Testis (tissue), 2 donors: ENCODE measurements around the gene DUSP8.

Experiments used
- POLR2A ChIP-seq: fragments of 450-650 bp; IDR thresholded peaks from one replicate; pipeline ENCODE4 v1.6.1; 2017; ENCODE audit warnings: antibody characterized with exemption, mild to moderate bottlenecking, moderate library complexity
- TF ChIP-seq, protein P1 (sequence below), 3 experiments: fragments of 450-650 bp in 2 of 3; fragments of 200-600 bp in 1 of 3; sonication (generic) in 1 of 3; IDR thresholded peaks; one replicate each; pipeline ENCODE4 v1.5.1; 2016 to 2019; ENCODE audit warnings: antibody characterized with exemption in 3 of 3, mild to moderate bottlenecking in 2 of 3, moderate library complexity in 1 of 3

DNA sequence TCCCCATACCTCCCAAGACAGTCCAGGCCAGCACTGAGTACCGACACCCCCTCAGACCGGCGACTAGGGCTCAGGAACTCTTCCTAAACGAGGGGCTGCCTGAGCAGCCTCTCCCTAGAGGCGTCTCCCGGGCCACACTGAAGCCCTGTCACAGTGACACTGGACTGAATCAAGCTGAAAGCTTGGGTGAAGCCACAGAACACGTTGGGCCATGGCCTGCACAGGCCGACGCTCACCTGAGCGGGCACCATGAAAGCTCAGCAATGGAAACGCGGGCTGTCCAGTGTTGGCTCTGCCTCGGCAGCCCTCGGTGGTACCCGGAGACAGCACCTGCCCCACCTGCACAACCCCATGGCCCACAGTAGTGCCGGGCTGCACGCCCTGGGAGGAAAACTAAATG is 42.8 kb downstream of the DUSP8 start:
- TF ChIP-seq, protein P1, sequence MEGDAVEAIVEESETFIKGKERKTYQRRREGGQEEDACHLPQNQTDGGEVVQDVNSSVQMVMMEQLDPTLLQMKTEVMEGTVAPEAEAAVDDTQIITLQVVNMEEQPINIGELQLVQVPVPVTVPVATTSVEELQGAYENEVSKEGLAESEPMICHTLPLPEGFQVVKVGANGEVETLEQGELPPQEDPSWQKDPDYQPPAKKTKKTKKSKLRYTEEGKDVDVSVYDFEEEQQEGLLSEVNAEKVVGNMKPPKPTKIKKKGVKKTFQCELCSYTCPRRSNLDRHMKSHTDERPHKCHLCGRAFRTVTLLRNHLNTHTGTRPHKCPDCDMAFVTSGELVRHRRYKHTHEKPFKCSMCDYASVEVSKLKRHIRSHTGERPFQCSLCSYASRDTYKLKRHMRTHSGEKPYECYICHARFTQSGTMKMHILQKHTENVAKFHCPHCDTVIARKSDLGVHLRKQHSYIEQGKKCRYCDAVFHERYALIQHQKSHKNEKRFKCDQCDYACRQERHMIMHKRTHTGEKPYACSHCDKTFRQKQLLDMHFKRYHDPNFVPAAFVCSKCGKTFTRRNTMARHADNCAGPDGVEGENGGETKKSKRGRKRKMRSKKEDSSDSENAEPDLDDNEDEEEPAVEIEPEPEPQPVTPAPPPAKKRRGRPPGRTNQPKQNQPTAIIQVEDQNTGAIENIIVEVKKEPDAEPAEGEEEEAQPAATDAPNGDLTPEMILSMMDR (IDR thresholded peaks at IDR 0.05) = no peak
- TF ChIP-seq POLR2A = no peak
